Left ventricle myocardium inferior (tissue), 1 donor: Measurements from ENCODE around the gene KLHL36. TPM values are rescaled to one million over a fixed set of nuclear protein-coding genes. Genes with fewer than 3 reads are reported as not detected.

ENCODE experiments used
- DNase-seq: peaks from one replicate; pipeline ENCODE4 v3.0.0-alpha.2; 2020
- H3K27ac ChIP-seq: fragments of 200-600 bp; replicated peaks from 2 replicates; pipeline ENCODE4 v1.8.0; 2021
- H3K27me3 ChIP-seq: fragments of 200-600 bp; 2 replicates; pipeline ENCODE4 v1.8.0; 2021; ENCODE audit warnings: low read depth
- H3K36me3 ChIP-seq: fragments of 200-600 bp; 2 replicates; pipeline ENCODE4 v1.8.0; 2021
- H3K4me1 ChIP-seq: fragments of 200-600 bp; 2 replicates; pipeline ENCODE4 v1.8.0; 2021
- H3K4me3 ChIP-seq: fragments of 200-600 bp; 2 replicates; pipeline ENCODE4 v1.8.0; 2021; ENCODE audit warnings: mild to moderate bottlenecking, moderate library complexity
- H3K9me3 ChIP-seq: fragments of 200-600 bp; replicated peaks from 2 replicates; pipeline ENCODE4 v1.8.0; 2021
- CTCF ChIP-seq: fragments of 200-600 bp; IDR thresholded peaks from 2 replicates; pipeline ENCODE4 v1.8.0; 2021; ENCODE audit warnings: antibody characterized with exemption, mild to moderate bottlenecking, borderline replicate concordance
- intact Hi-C: fragments of 100-400 bp; cut with micrococcal nuclease; formaldehyde crosslinking; loops from one replicate; pipeline ENCODE4 v1.11.0; 2022
- total RNA-seq: library from RNA; stranded (reverse); fragmentation: NEBNext Ultra II Directional; extraction: Animal tissue kit (Norgen Biotek cat#: 25700); gene quantifications from one replicate; pipeline ENCODE4 v1.2.1, GENCODE V29; 2021
- donor health status: DM: no; HTN: yes; CAD: no; lungs with severe emphysema.

The KLHL36 gene
- total RNA-seq, 1 donor from 2014 or later = 84.4 TPM

GRCh38 chr16:84656649-84657048 lies 8.3 kb downstream of the KLHL36 start:
- H3K36me3 ChIP-seq = peaks cover 97% of the 10 kb centered on the region
- intact Hi-C loops = no loop called here
- DNase-seq = no peak
- H3K4me3 ChIP-seq = no peak overlapping the region
- no peaks in the 10 kb centered on the region for H3K9me3 ChIP-seq
- H3K27me3 ChIP-seq = no peaks in the 10 kb centered on the region
- peaks cover 19% of the 10 kb centered on the region for H3K4me1 ChIP-seq
- no peak overlapping the region for H3K27ac ChIP-seq
- TF ChIP-seq CTCF = no peak

- H3K9me3 ChIP-seq = no peaks in the 10 kb centered on the region
- DNase-seq = no peak
- H3K4me1 ChIP-seq = peaks cover 12% of the 10 kb centered on the region
- H3K4me3 ChIP-seq = no peak overlapping the region
- peaks cover 97% of the 10 kb centered on the region for H3K36me3 ChIP-seq
- no peak overlapping the region for H3K27ac ChIP-seq
- no peak for TF ChIP-seq CTCF
- intact Hi-C loops = no loop called here
- H3K27me3 ChIP-seq = no peaks in the 10 kb centered on the region
These were observed 9.0 kb downstream of the KLHL36 start for GRCh38 chr16:84657229-84657837.

GRCh38 chr16:84658690-84659089 lies 10.4 kb downstream of the KLHL36 start:
- H3K4me1 ChIP-seq = peaks cover 10% of the 10 kb centered on the region
- peak overlapping the region; percentile 8 for H3K27ac ChIP-seq
- no peak overlapping the region for H3K4me3 ChIP-seq
- H3K36me3 ChIP-seq = peaks cover 97% of the 10 kb centered on the region
- no peaks in the 10 kb centered on the region for H3K27me3 ChIP-seq
- no peak for DNase-seq
- intact Hi-C loops = no loop called here
- no peaks in the 10 kb centered on the region for H3K9me3 ChIP-seq
- no peak for TF ChIP-seq CTCF

- Histone ChIP-seq H3K4me1 (peaks cover 10% of the 10 kb centered on the region), H3K27me3 (no peaks in the 10 kb centered on the region), H3K9me3 (no peaks in the 10 kb centered on the region), H3K36me3 (peaks cover 97% of the 10 kb centered on the region), H3K4me3 (no peak overlapping the region), H3K27ac (no peak overlapping the region)
- no peak for TF ChIP-seq CTCF
- intact Hi-C loops = no loop called here
- DNase-seq = no peak
These were observed 11.5 kb downstream of the KLHL36 start for GRCh38 chr16:84659656-84660300.

GRCh38 chr16:84660973-84661372 lies 12.7 kb downstream of the KLHL36 start:
- intact Hi-C loops = no loop called here
- TF ChIP-seq CTCF = no peak
- H3K36me3 ChIP-seq = peaks cover 97% of the 10 kb centered on the region
- peaks cover 10% of the 10 kb centered on the region for H3K4me1 ChIP-seq
- H3K4me3 ChIP-seq = no peak overlapping the region
- no peak overlapping the region for H3K27ac ChIP-seq
- H3K9me3 ChIP-seq = no peaks in the 10 kb centered on the region
- DNase-seq = no peak
- no peaks in the 10 kb centered on the region for H3K27me3 ChIP-seq
